HG03060 (cell line): ENCODE measurements around the gene CCDC170.
"Not testable (repeated sequence)": the region's sequence is repeated elsewhere in the genome, so short reads cannot be mapped to it uniquely, and the experiment has no call there.

ENCODE experiments used
- ATAC-seq: cut with Tn5 transposase; IDR thresholded peaks from one replicate; pipeline ENCODE4 v1.9.1; 2021; ENCODE audit warnings: low read depth, moderate number of reproducible peaks; ENCODE audit not compliant: unreplicated experiment

The CCDC170 gene

DNA sequence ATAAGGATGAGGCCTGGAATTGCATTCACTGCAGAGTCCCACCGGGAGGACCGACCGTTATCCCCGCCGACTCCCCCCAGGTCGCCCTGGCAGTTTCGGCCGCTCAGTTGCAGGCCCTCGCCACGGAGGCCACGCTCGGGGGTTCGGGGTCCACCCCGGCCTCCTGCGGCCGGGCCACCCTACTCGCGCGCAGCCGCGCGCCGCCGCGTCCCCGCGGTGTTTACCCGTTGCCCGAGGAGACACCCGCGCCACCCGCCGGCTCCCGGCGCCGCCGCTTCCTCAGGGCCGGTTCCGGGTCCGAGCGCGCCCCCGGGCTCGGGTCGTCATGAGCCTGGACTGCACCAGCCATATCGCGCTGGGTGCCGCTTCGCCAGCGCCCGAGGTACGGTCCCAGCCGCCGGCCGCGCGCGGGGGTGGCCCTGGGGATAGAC lies at the start of gene CCDC170:
CCDC170 (plus strand) TSS at position 214 of the 431 bp plus-strand sequence; CDS start at position 326, 112 bp downstream.
- no peak for ATAC-seq

GRCh38 chr6:151445482-151445881 lies 48.3 kb upstream of the CCDC170 start:
- no peak for ATAC-seq

- ATAC-seq = no peak
Measured at GRCh38 chr6:151447237-151447636, 46.6 kb upstream of the CCDC170 start.

- ATAC-seq = no peak
Measured at GRCh38 chr6:151448623-151449022, 45.2 kb upstream of the CCDC170 start.

DNA sequence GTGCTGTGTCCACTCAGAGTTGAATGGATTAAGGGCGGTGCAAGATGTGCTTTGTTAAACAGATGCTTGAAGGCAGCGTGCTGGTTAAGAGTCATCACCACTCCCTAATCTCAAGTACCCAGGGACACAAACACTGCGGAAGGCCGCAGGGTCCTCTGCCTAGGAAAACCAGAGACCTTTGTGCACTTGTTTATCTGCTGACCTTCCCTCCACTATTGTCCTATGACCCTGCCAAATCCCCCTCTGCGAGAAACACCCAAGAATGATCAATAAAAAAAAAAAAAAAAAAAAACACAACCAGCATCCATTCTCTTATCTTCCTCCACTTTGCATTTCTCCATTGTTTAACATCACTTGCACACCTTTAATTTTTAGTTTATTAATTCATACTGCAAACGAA lies 42.9 kb upstream of the CCDC170 start:
- ATAC-seq = not testable (repeated sequence)

GRCh38 chr6:151451417-151451949 lies 42.3 kb upstream of the CCDC170 start:
- ATAC-seq = no peak

- peak; percentile 95 for ATAC-seq
Measured at GRCh38 chr6:151451950-151452749, 41.7 kb upstream of the CCDC170 start, which contains the start of gene RMND1. Gene RMND1 (minus strand): TSS chr6:151452126. CDS start chr6:151445811, 6,315 bp downstream.

DNA sequence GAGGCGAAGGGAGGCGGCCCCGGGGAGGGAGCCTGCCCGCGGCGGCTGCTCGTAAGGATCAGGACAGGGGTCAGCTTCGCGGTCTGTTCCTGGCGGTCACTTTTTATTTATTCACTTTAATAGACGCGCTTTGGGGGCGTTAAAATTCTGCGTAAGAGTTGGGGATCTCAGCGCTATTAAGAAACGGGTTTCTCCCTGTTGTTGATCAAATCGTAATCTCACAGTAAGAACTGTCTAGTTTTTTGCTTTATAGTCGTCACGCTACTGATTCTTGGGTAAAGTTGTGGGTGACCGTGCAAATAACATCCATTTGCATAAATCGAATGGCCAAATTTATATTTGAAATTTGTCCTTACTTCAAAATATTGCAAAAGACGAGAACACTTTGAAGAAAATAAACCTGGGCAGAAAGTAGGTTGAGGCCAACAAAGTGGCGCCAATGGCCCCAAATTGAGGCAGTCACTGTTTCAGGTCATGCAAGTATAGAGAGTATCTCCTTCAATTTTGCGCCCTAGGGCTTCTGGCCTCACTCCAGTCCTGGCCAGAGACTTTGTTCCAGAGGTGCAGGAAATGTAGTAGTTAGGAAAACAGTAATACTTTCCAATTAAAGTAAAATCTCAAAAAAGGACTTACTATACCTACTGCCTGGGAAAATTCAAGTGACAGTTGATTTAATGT lies 40.9 kb upstream of the CCDC170 start:
- ATAC-seq = no peak

- not testable (repeated sequence) for ATAC-seq
Measured at GRCh38 chr6:151455751-151456398, 37.9 kb upstream of the CCDC170 start.

DNA sequence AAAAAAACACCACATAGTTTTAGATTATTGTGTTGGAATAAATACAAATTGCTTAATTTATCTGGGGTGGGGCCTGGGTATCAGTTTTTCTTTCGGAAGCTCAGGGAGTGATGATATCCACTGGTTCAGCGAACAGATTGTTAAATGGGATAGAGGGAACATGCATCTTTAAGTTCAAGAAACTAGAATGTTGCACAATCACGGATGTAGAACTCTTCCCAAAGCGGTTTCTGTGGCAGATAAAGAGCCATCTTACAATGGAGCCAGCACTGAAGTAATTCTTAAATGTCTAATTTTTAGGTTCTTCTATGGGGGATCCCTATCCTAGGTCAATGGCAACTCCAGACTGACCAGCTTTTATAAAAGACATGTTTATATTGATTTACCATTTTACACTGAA lies 32.1 kb upstream of the CCDC170 start:
- no peak for ATAC-seq

DNA sequence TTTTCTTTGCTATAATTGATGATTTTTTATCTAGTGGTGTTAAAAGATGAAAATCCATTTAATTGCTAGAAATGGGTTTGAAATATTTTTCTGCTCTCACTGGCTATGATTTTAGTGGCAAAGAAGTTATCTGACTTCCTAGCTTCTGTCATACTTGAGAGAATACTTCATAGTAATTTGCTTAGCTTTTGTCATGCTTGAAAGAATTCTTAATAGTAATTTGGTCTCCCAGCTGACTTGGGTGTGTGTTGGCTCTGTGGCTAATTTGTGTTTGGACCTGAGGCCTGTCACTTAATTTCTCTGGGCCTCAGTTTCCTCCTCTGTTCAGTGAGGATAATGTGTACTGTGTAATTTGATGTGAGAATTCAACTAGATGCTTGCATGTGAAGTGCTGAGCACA lies 29.1 kb upstream of the CCDC170 start:
- no peak for ATAC-seq

GRCh38 chr6:151475653-151476523 lies 17.9 kb upstream of the CCDC170 start:
- no peak for ATAC-seq

- no peak for ATAC-seq
Measured at GRCh38 chr6:151477726-151478125, 16.1 kb upstream of the CCDC170 start.

GRCh38 chr6:151478670-151479069 lies 15.1 kb upstream of the CCDC170 start:
- ATAC-seq = no peak

DNA sequence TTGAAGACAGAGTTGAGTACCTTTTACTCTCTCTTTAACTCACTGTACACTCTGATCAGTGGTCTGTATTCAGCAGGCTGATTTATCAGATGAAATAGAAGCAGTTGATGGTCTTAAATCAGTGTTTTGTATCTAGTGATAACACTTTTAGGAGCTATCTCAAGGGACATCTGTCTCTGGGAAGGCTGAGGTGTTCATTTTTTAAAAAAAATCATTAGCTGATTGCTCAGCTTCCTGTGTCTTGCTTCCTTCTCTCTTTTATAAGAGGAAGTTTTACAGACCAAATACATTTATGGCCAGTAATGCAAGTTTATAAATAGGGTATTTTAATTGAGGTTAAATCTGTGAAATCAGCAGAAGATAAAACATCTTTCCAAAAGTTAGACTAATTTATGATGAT lies 12.0 kb upstream of the CCDC170 start:
- ATAC-seq = no peak

DNA sequence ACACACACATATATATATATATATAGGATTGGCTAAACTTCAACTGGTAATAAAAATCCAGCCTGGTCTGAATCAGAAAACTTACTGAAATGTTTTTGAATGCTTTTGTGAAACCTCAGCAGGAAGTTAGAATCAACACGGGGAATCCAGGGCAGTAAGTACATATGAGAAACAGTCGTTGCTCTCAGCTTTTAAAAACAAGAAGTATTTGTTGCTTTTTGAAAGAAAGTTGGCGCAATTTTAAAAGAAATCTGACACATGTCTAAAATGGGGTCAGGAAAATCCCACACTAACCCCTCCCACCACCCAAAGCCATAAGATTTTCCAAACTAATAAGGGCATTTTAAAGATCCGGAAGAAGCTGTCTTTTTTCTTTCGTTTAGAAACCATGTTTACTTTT lies 11.5 kb upstream of the CCDC170 start:
- no peak for ATAC-seq

GRCh38 chr6:151483994-151484393 lies 9.8 kb upstream of the CCDC170 start:
- ATAC-seq = no peak

- no peak for ATAC-seq
Measured at GRCh38 chr6:151488226-151488625, 5.6 kb upstream of the CCDC170 start.

DNA sequence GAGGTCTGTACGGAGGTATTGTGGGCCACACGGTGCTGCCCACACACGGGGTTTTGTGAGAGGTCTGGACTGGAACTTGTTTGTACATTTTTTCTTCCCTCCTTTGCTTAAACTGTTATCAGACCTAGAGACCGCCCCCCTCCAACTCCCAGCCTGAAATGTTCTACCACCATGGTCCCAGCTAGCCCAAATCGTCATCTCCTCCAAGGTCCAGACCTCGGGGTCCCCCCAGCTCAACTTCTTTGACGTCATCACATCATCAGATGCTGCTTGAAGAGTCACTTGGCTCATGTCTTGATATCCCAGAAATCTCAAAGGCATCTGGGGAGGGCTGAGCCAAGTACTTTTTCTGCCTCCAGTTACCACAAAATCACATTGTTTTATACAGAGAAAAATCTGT lies 2.8 kb upstream of the CCDC170 start:
- ATAC-seq = no peak

DNA sequence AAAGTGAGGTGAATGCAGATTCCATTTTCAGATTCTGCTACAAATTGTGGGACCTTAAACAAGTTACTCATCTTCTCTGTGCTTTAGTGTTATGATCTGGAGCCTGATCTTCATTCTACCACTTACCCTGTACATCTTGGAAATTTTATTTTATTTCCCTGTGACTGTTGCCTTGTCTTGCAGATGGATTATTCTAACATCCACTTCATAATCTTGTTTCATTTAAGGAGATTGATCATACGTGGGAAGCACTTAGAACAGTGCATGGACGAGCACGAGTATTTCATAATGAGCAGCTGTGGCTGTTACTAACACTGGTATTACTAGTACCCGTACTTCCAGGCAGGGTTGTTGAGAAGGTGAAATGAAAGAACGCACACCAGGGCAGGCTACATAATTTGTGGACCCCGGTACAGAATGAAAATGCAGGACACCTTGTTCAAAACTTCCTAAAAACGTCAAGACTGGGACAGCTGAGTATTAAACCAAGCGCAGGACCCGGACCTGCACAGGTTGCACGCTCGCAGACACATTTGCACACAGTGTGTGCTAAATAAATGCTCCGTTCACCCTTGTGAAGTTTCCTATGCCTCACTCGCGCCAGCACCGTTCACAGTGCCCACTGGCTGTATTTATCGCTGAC lies 535 bp upstream of the CCDC170 start:
- no peak for ATAC-seq
